DND-41 (cell line): ENCODE measurements around the gene DLEU7.

Experiments
- ATAC-seq: fragments of 200-7000 bp; cut with Tn5 transposase; 3 replicates; pipeline ENCODE4 v1.9.1; 2021; ENCODE audit warnings: low read depth; ENCODE audit not compliant: insufficient read depth
- DNase-seq: peaks from one replicate; pipeline ENCODE4 v3.0.0-alpha.2; 2020
- H2AFZ ChIP-seq: 2 replicates; pipeline ENCODE4 v1.6.0; 2012; ENCODE audit warnings: low read depth, low read length
- H3K27ac ChIP-seq: 2 replicates; pipeline ENCODE4 v1.5.1; 2012; ENCODE audit warnings: low read length, inconsistent platforms
- H3K27me3 ChIP-seq: fragments of 200-600 bp; sonication (generic); 2 replicates; pipeline ENCODE4 v1.6.0; 2012; ENCODE audit warnings: low read length, mild to moderate bottlenecking, inconsistent platforms; ENCODE audit not compliant: insufficient read depth, poor library complexity
- H3K36me3 ChIP-seq: 2 replicates; pipeline ENCODE4 v1.5.1; 2012; ENCODE audit warnings: low read length, inconsistent platforms; ENCODE audit not compliant: insufficient read depth
- H3K4me1 ChIP-seq: 2 replicates; pipeline ENCODE4 v1.5.1; 2012; ENCODE audit warnings: mild to moderate bottlenecking, low read length; ENCODE audit not compliant: insufficient read depth
- H3K4me2 ChIP-seq: 2 replicates; pipeline ENCODE4 v1.6.0; 2012; ENCODE audit warnings: mild to moderate bottlenecking, moderate library complexity, low read length, inconsistent platforms; ENCODE audit not compliant: insufficient read depth
- H3K4me3 ChIP-seq, 2 experiments: fragments of 200-600 bp in 1 of 2; shearing (Covaris generic) in 1 of 2; 2 replicates each; pipeline ENCODE4 v1.5.1; 2012 to 2016; ENCODE audit warnings: inconsistent platforms in 2 of 2, low read length in 2 of 2, mild to moderate bottlenecking in 2 of 2, low read depth in 1 of 2, moderate library complexity in 1 of 2
- H3K79me2 ChIP-seq: 2 replicates; pipeline ENCODE4 v1.6.0; 2012; ENCODE audit warnings: low read length, inconsistent platforms; ENCODE audit not compliant: insufficient read depth
- H3K9ac ChIP-seq: 2 replicates; pipeline ENCODE4 v1.6.0; 2012; ENCODE audit warnings: low read depth, mild to moderate bottlenecking, inconsistent platforms, low read length, moderate library complexity
- H3K9me3 ChIP-seq: 2 replicates; pipeline ENCODE4 v1.5.1; 2012; ENCODE audit warnings: low read length, moderate library complexity, mild to moderate bottlenecking, inconsistent platforms; ENCODE audit not compliant: insufficient read depth, severe bottlenecking
- H4K20me1 ChIP-seq: 2 replicates; pipeline ENCODE4 v1.6.0; 2012; ENCODE audit warnings: low read length; ENCODE audit not compliant: insufficient read depth
- CTCF ChIP-seq: IDR thresholded peaks from 2 replicates; pipeline ENCODE4 v1.5.1; 2012; ENCODE audit warnings: borderline replicate concordance, low read length, moderate library complexity, mild to moderate bottlenecking; ENCODE audit not compliant: poor library complexity, severe bottlenecking; ENCODE audit errors: extremely low read depth
- EZH2 ChIP-seq: IDR thresholded peaks from 3 replicates; pipeline ENCODE4 v1.6.1; 2012; ENCODE audit warnings: borderline replicate concordance, low read depth, mild to moderate bottlenecking, moderate library complexity, low read length, inconsistent platforms; ENCODE audit not compliant: severe bottlenecking

The DLEU7 gene

GRCh38 chr13:50783717-50784290 lies 59.7 kb downstream of the DLEU7 start:
- Histone ChIP-seq H4K20me1 (no peaks in the 10 kb centered on the region), H3K36me3 (no peaks in the 10 kb centered on the region), H3K9ac (no peak overlapping the region), H3K27ac (no peak overlapping the region), H3K4me3 (no peak overlapping the region), H3K79me2 (no peaks in the 10 kb centered on the region), H2AFZ (no peak overlapping the region), H3K4me2 (no peak overlapping the region), H3K4me1 (no peaks in the 10 kb centered on the region), H3K9me3 (no peaks in the 10 kb centered on the region), H3K27me3 (no peaks in the 10 kb centered on the region)
- no peak for ATAC-seq
- no peak for DNase-seq
- no peak for TF ChIP-seq EZH2
- TF ChIP-seq CTCF = no peak

GRCh38 chr13:50783066-50783465 lies 60.4 kb downstream of the DLEU7 start:
- no peak for DNase-seq
- TF ChIP-seq EZH2 (no peak), CTCF (no peak)
- H3K4me2 ChIP-seq = no peak overlapping the region

GRCh38 chr13:50780201-50781015 lies 63.1 kb downstream of the DLEU7 start:
- H3K4me2 ChIP-seq = no peak overlapping the region
- no peaks in the 10 kb centered on the region for H3K79me2 ChIP-seq
- no peak overlapping the region for H3K9ac ChIP-seq
- H3K9me3 ChIP-seq = peaks cover 6% of the 10 kb centered on the region
- H3K4me1 ChIP-seq = no peaks in the 10 kb centered on the region
- ATAC-seq (no peak), DNase-seq (no peak)
- no peaks in the 10 kb centered on the region for H3K36me3 ChIP-seq
- no peaks in the 10 kb centered on the region for H4K20me1 ChIP-seq
- no peak overlapping the region for H3K27ac ChIP-seq
- no peak for TF ChIP-seq CTCF
- TF ChIP-seq EZH2 = no peak
- no peak overlapping the region for H2AFZ ChIP-seq
- no peaks in the 10 kb centered on the region for H3K27me3 ChIP-seq
- H3K4me3 ChIP-seq = no peak overlapping the region

More at GRCh38 chr13:50783066-50783465, 60.4 kb downstream of the DLEU7 start:
- H3K9ac ChIP-seq = no peak overlapping the region
- H3K4me3 ChIP-seq = no peak overlapping the region
- no peak overlapping the region for H3K27ac ChIP-seq
- H3K79me2 ChIP-seq = no peaks in the 10 kb centered on the region
- H4K20me1 ChIP-seq = no peaks in the 10 kb centered on the region
- no peaks in the 10 kb centered on the region for H3K9me3 ChIP-seq
- no peak overlapping the region for H2AFZ ChIP-seq
- H3K4me1 ChIP-seq = no peaks in the 10 kb centered on the region
- H3K36me3 ChIP-seq = no peaks in the 10 kb centered on the region
- ATAC-seq = no peak
- H3K27me3 ChIP-seq = no peaks in the 10 kb centered on the region
